Peyer's patch (tissue), 4 donors: ENCODE data around the gene TRIM34.
"Not testable (repeated sequence)": the region's sequence is repeated elsewhere in the genome, so short reads cannot be mapped to it uniquely, and the experiment has no call there.

Experiments used
- POLR2A ChIP-seq, 2 donors: fragments of 450-650 bp; IDR thresholded peaks; one replicate each; pipeline ENCODE4 v1.5.1; 2017; ENCODE audit warnings: antibody characterized with exemption in 2 of 2, mild to moderate bottlenecking in 2 of 2, moderate library complexity in 2 of 2
- TF ChIP-seq, protein P1 (sequence below), 6 experiments: fragments of 450-650 bp in 4 of 6; fragments of 200-600 bp in 2 of 6; sonication (generic) in 1 of 6; IDR thresholded peaks; one replicate each; pipeline ENCODE4 v1.5.1; 2017 to 2019; ENCODE audit warnings: antibody characterized with exemption in 6 of 6, mild to moderate bottlenecking in 3 of 6, moderate library complexity in 1 of 6

DNA sequence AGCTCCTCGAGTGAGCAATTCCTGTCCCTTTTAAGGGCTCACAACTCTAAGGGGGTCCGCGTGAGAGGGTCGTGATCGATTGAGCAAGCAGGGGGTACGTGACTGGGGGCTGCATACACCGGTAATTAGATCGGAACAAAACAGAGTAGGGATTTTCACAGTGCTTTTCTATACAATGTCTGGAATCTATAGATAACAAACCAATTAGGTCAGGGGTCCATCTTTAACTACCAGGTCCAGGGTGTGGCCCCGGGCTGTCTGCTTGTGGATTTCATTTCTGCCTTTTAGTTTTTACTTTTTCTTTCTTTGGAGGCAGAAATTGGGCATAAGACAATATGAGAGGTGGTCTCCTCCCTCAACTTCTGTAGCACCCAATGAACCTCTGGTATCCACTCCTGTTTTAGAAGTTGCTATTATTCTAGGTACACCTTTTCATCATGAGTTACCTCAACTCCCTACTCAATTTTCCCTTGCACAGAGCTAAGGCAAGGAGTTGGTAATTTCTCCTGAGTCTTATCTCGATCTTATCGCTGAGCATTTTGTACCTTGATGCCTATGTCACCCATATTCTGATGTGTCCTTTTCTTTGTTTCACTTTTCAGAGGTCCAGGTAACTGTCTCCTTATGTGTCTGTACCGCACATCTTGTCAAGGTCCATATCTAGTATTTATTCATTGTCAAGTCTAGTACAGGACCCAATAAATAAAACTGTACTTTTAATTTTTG, 66.6 kb downstream of the TRIM34 start:
- TF ChIP-seq, protein P1, sequence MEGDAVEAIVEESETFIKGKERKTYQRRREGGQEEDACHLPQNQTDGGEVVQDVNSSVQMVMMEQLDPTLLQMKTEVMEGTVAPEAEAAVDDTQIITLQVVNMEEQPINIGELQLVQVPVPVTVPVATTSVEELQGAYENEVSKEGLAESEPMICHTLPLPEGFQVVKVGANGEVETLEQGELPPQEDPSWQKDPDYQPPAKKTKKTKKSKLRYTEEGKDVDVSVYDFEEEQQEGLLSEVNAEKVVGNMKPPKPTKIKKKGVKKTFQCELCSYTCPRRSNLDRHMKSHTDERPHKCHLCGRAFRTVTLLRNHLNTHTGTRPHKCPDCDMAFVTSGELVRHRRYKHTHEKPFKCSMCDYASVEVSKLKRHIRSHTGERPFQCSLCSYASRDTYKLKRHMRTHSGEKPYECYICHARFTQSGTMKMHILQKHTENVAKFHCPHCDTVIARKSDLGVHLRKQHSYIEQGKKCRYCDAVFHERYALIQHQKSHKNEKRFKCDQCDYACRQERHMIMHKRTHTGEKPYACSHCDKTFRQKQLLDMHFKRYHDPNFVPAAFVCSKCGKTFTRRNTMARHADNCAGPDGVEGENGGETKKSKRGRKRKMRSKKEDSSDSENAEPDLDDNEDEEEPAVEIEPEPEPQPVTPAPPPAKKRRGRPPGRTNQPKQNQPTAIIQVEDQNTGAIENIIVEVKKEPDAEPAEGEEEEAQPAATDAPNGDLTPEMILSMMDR (IDR thresholded peaks at IDR 0.05) = not testable (repeated sequence)
- TF ChIP-seq POLR2A (IDR thresholded peaks at IDR 0.05) = not testable (repeated sequence)
